ENCODE data around the gene BABAM2.

GRCh38 chr2:28352610-28353195 lies 462.2 kb downstream of the BABAM2 start:
- TF ChIP-seq CTCF (IDR thresholded peaks at IDR 0.05) (no peak), POLR2A (IDR thresholded peaks at IDR 0.05) (no peak)
